Astrocyte of the spinal cord (primary cell): ENCODE measurements around the gene DNAJC4.
A peak's percentile ranks its signal among the peaks of the same experiment; 100 is the strongest.

Experiments
- DNase-seq: peaks from one replicate; pipeline ENCODE4 v3.0.0; 2011; ENCODE audit warnings: low read depth, low spot score
- H3K4me3 ChIP-seq: 2 replicates; pipeline ENCODE4 v1.5.1; 2011; ENCODE audit warnings: low read depth, mild to moderate bottlenecking, low read length, moderate library complexity
- CTCF ChIP-seq: IDR thresholded peaks from 2 replicates; pipeline ENCODE4 v1.5.1; 2012; ENCODE audit warnings: low read depth, mild to moderate bottlenecking, low read length, inconsistent platforms
- in situ Hi-C: cut with HindIII; loops from 2 replicates; pipeline ENCODE4 v1.10.0; 2017; ENCODE audit warnings: low sequenced_read_pairs

DNAJC4 gene

GRCh38 chr11:64267207-64267945 is 37.0 kb downstream of the DNAJC4 start:
- TF ChIP-seq CTCF: no peak
- in situ Hi-C loops: no loop called here
- H3K4me3 ChIP-seq: no peak overlapping the region
- DNase-seq: no peak

GRCh38 chr11:64268025-64268892 is 37.9 kb downstream of the DNAJC4 start:
- H3K4me3 ChIP-seq: peak overlapping the region; percentile 58
- DNase-seq: peak; percentile 26
- TF ChIP-seq CTCF: no peak
- in situ Hi-C loops: no loop called here

- no peak for TF ChIP-seq CTCF
- no peak for DNase-seq
- in situ Hi-C loops: no loop called here
- peak overlapping the region; percentile 58 for H3K4me3 ChIP-seq
These were observed 38.7 kb downstream of the DNAJC4 start for GRCh38 chr11:64268893-64269539.

GRCh38 chr11:64269540-64270220 is 39.3 kb downstream of the DNAJC4 start:
- in situ Hi-C loops: no loop called here
- DNase-seq: peak; percentile 100
- TF ChIP-seq CTCF: no peak
- peak overlapping the region; percentile 68 for H3K4me3 ChIP-seq

GRCh38 chr11:64275031-64275800 is 44.9 kb downstream of the DNAJC4 start:
- no peak overlapping the region for H3K4me3 ChIP-seq
- DNase-seq: no peak

More at GRCh38 chr11:64275031-64275800, 44.9 kb downstream of the DNAJC4 start:
- in situ Hi-C loops: no loop called here
- TF ChIP-seq CTCF: no peak
